ACC112 (cell line): ENCODE results near the gene DHX57.
A peak's percentile ranks its signal among the peaks of the same experiment; 100 is the strongest.

Experiments
- H2AFZ ChIP-seq: fragments of 200-600 bp; sonication (generic); one replicate; pipeline ENCODE4 v1.6.0; 2017; ENCODE audit warnings: antibody characterized with exemption, low read length; ENCODE audit not compliant: unreplicated experiment
- H3K27ac ChIP-seq: fragments of 200-600 bp; sonication (generic); 2 replicates; pipeline ENCODE4 v1.5.1; 2014; ENCODE audit warnings: low read depth, mild to moderate bottlenecking, antibody characterized with exemption, low read length, moderate library complexity
- H3K27me3 ChIP-seq: fragments of 200-600 bp; sonication (generic); 2 replicates; pipeline ENCODE4 v1.6.1; 2014; ENCODE audit warnings: mild to moderate bottlenecking, antibody characterized with exemption, low read length, moderate library complexity, mixed read lengths; ENCODE audit not compliant: insufficient read depth
- H3K36me3 ChIP-seq: fragments of 200-600 bp; sonication (generic); 2 replicates; pipeline ENCODE4 v1.6.1; 2016; ENCODE audit warnings: mild to moderate bottlenecking, antibody characterized with exemption, low read length, moderate library complexity, mixed read lengths; ENCODE audit not compliant: insufficient read depth
- H3K4me1 ChIP-seq: fragments of 200-600 bp; sonication (generic); one replicate; pipeline ENCODE4 v1.6.1; 2016; ENCODE audit warnings: low read length, mixed read lengths; ENCODE audit not compliant: insufficient read depth, unreplicated experiment, control insufficient read depth
- H3K4me3 ChIP-seq: fragments of 200-600 bp; sonication (generic); 2 replicates; pipeline ENCODE4 v1.5.1; 2014; ENCODE audit warnings: mild to moderate bottlenecking, low read depth, low read length
- H3K79me2 ChIP-seq: fragments of 200-600 bp; sonication (generic); one replicate; pipeline ENCODE4 v1.6.0; 2016; ENCODE audit warnings: low read length; ENCODE audit not compliant: control insufficient read depth, unreplicated experiment, insufficient read depth

The DHX57 gene

GRCh38 chr2:38754049-38754448 lies 121.7 kb downstream of the DHX57 start:
- Histone ChIP-seq H3K36me3 (peaks cover 10% of the 10 kb centered on the region), H3K27me3 (no peaks in the 10 kb centered on the region), H2AFZ (peak overlapping the region; percentile 41), H3K27ac (no peak overlapping the region), H3K4me1 (peaks cover 8% of the 10 kb centered on the region), H3K4me3 (peak overlapping the region; percentile 65), H3K79me2 (peaks cover 21% of the 10 kb centered on the region)

DNA sequence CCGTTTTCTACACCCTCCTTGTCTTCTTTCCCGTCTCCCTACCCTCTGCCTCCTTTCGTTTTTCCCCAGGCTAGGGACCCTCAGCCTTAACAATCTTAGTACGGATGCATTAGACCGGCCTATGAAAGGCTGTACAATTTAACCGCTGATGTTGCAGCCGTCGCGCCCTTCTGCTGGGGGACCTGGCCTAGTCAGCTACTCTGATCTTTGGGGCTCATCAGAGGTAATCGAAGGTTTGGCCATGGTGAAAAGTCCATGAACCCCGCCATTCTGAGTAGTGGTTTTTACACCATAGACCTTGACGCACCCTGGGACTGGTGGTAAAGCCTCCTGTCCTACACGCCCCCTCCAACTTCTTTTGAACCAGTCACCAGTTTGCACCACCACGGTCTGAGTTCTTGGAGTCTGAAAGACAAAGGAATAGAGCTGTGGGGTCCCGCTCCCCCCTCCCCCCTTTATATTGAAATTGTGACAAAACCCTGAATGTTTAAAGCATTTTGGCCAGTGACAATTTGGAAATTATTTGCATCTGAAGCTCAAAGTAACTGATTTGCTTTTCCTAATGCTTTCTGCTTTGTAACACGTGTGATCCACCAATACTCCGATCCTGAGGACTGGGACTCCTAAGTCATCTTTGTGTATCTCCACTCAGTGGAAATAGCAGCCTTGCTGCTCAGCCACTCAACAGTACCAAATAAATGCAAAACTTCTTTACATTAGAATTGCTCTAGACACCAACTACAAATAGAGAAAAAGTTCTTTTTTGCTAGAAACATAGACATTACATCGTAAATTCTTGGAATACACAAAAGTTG lies 123.9 kb downstream of the DHX57 start:
- H2AFZ ChIP-seq = peak overlapping the region; percentile 91
- H3K79me2 ChIP-seq = peaks cover 43% of the 10 kb centered on the region
- H3K4me1 ChIP-seq = peaks cover 31% of the 10 kb centered on the region
- peaks cover 32% of the 10 kb centered on the region for H3K36me3 ChIP-seq
- peak overlapping the region; percentile 87 for H3K4me3 ChIP-seq
- peak overlapping the region; percentile 70 for H3K27ac ChIP-seq
- H3K27me3 ChIP-seq = no peaks in the 10 kb centered on the region

DNA sequence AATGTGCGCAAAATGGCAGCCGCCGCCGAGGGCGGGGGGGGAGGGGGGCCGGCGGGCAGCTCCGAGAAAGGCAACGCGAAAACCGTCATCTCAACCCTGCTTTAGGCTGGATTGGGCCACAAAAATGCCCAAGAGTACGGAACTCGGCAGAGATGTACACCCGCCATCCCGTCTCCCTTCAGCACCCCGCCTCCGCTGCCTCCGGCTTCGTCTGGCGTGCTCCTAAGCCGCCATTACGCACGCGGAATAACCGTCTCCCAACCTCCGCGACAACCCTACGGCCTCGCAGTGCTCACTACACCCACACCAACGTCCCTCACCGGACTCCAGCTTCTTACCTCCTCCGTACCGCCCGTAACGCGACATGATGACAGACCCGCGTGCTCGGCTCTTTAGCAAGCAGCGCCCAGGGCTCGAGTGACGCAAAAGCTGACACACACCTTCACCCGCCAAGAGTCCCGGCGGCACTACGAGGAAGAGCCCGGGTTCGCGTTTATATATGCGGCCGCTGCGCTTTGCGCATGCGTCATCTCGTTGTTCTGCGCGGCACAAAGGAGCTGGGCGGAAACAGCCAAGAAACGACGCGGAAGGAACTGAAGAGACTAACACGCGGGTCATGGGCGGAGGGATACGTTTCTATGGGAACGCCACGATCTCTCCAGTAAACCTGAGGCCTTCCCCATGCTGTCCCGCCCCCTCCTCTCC lies 124.7 kb downstream of the DHX57 start, which contains the start of gene SRSF7:
TSS of gene SRSF7 (minus strand) at position 471 of the 705 bp plus-strand sequence. CDS start at position 366, 105 bp downstream.
- Histone ChIP-seq H3K27ac (peak within 1 kb of the TSS; percentile 82), H2AFZ (peak within 1 kb of the TSS; percentile 91), H3K36me3 (peaks cover 40% of the 10 kb centered on the region), H3K4me1 (peaks cover 38% of the 10 kb centered on the region), H3K27me3 (no peaks in the 10 kb centered on the region), H3K79me2 (peaks cover 51% of the 10 kb centered on the region), H3K4me3 (peak within 1 kb of the TSS; percentile 87)

GRCh38 chr2:38750011-38750890 lies 125.5 kb downstream of the DHX57 start:
- peaks cover 48% of the 10 kb centered on the region for H3K36me3 ChIP-seq
- peak overlapping the region; percentile 87 for H3K4me3 ChIP-seq
- no peaks in the 10 kb centered on the region for H3K27me3 ChIP-seq
- no peak overlapping the region for H2AFZ ChIP-seq
- peaks cover 57% of the 10 kb centered on the region for H3K79me2 ChIP-seq
- peaks cover 46% of the 10 kb centered on the region for H3K4me1 ChIP-seq
- peak overlapping the region; percentile 82 for H3K27ac ChIP-seq

DNA sequence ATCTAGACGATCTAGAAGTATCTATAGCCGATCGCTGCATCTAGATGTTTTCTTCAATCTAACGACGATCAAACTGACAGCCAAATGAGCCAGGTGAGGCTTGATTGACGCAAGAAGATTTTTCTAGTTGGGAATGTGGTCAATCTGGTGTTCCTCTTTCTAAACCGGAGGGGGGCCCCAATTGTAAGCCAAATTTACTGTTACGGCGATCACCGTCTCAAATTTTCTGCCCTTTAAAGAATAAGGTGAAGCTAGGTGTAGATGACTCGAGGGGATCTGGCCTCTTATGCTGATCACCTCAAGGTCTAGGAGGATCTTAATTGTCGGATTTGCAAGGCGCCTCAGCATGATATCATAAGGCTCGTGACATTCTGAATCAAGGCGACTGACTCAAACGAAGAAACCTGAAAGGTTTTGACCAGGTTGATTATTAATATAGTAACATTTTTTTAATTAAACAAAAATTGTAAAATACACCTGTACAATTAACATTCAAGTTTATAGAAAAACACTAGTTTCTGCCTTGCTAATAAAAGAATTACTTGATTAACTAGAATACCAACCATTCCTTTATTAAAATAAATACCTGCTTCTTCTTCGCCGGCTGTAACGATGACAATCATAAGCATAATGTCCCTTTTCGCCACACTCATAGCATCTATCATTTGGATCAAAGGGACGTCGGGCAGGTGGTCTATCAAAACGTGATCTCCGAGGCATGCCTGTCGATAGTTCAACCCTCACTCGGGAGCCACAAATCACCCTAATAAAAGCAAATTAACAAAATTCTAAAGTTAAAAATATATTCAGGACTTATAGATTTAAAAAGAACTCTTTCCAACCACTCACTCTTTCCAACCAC lies 126.6 kb downstream of the DHX57 start:
- peaks cover 55% of the 10 kb centered on the region for H3K4me1 ChIP-seq
- H3K79me2 ChIP-seq = peaks cover 68% of the 10 kb centered on the region
- H3K27me3 ChIP-seq = no peaks in the 10 kb centered on the region
- peak overlapping the region; percentile 87 for H3K4me3 ChIP-seq
- H3K36me3 ChIP-seq = peaks cover 59% of the 10 kb centered on the region
- no peak overlapping the region for H2AFZ ChIP-seq
- H3K27ac ChIP-seq = no peak overlapping the region

- H3K27ac ChIP-seq = no peak overlapping the region
Measured at GRCh38 chr2:38748391-38748790, 127.3 kb downstream of the DHX57 start.

DNA sequence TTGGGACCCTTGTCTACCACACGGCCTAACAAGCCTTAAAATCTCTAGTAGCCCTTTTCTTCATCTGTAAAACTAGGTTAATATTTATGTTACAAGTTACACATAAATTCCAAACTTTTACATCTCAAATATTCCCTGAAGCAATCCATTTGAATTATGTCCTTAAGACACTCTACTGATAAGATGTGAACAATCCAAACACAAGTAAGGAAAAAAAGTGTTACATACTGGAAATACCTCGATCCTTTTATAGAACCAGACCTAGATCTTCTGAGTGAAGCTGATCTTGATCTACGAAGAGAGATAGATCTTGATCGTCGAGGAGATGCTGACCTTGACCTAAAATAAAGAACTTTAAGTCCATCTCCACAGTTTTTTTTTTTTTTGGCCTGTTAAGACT lies 127.9 kb downstream of the DHX57 start:
- H3K4me3 ChIP-seq = peak overlapping the region; percentile 87
- no peaks in the 10 kb centered on the region for H3K27me3 ChIP-seq
- peaks cover 53% of the 10 kb centered on the region for H3K4me1 ChIP-seq
- H2AFZ ChIP-seq = no peak overlapping the region
- peaks cover 78% of the 10 kb centered on the region for H3K79me2 ChIP-seq
- H3K27ac ChIP-seq = peak overlapping the region; percentile 6; the same call in 1 of the 2 replicates
- H3K36me3 ChIP-seq = peaks cover 62% of the 10 kb centered on the region

More at GRCh38 chr2:38748391-38748790, 127.3 kb downstream of the DHX57 start:
- peak overlapping the region; percentile 87 for H3K4me3 ChIP-seq
- peaks cover 75% of the 10 kb centered on the region for H3K79me2 ChIP-seq
- peaks cover 53% of the 10 kb centered on the region for H3K4me1 ChIP-seq
- no peaks in the 10 kb centered on the region for H3K27me3 ChIP-seq
- no peak overlapping the region for H2AFZ ChIP-seq
- H3K36me3 ChIP-seq = peaks cover 62% of the 10 kb centered on the region
